Astrocyte (in vitro differentiated cells and primary cell): Measurements from ENCODE around the gene CTDSPL. TPM values are rescaled to one million over a fixed set of nuclear protein-coding genes. Genes with fewer than 3 reads are reported as not detected.
A peak's percentile ranks its signal among the peaks of the same experiment; 100 is the strongest.

Source experiments
- DNase-seq: peaks from one replicate; pipeline ENCODE4 v3.0.0-alpha.2; 2010; ENCODE audit warnings: low read depth
- FAIRE-seq: peaks from 2 replicates; lab custom pipeline; 2011; peaks lifted over from hg19 to GRCh38; lab: Jason Lieb, UNC
- H2AFZ ChIP-seq: 2 replicates; pipeline ENCODE4 v1.6.0; 2012; ENCODE audit warnings: low read depth, low read length, inconsistent platforms
- H3K27ac ChIP-seq: 2 replicates; pipeline ENCODE4 v1.5.1; 2011; ENCODE audit warnings: low read depth, low read length, inconsistent platforms
- H3K27me3 ChIP-seq: 2 replicates; pipeline ENCODE4 v1.6.0; 2011; ENCODE audit warnings: low read length, inconsistent platforms; ENCODE audit not compliant: insufficient read depth
- H3K36me3 ChIP-seq: 2 replicates; pipeline ENCODE4 v1.5.1; 2011; ENCODE audit warnings: low read length, inconsistent platforms; ENCODE audit not compliant: insufficient read depth
- H3K4me1 ChIP-seq: 2 replicates; pipeline ENCODE4 v1.5.1; 2011; ENCODE audit warnings: low read length, inconsistent platforms; ENCODE audit not compliant: insufficient read depth
- H3K4me2 ChIP-seq: 2 replicates; pipeline ENCODE4 v1.6.0; 2012; ENCODE audit warnings: low read length, inconsistent platforms
- H3K4me3 ChIP-seq: 2 replicates; pipeline ENCODE4 v1.5.1; 2011; ENCODE audit warnings: low read depth, mild to moderate bottlenecking, low read length, inconsistent platforms; ENCODE audit not compliant: insufficient read depth
- H3K79me2 ChIP-seq: 2 replicates; pipeline ENCODE4 v1.6.0; 2012; ENCODE audit warnings: mild to moderate bottlenecking, low read length, inconsistent platforms; ENCODE audit not compliant: insufficient read depth
- H3K9ac ChIP-seq: 2 replicates; pipeline ENCODE4 v1.6.0; 2012; ENCODE audit warnings: mild to moderate bottlenecking, low read length, inconsistent platforms
- H3K9me3 ChIP-seq: 2 replicates; pipeline ENCODE4 v1.5.1; 2012; ENCODE audit warnings: low read depth, mild to moderate bottlenecking, low read length, inconsistent platforms; ENCODE audit not compliant: insufficient read depth
- H4K20me1 ChIP-seq: 2 replicates; pipeline ENCODE4 v1.6.0; 2012; ENCODE audit warnings: low read length, inconsistent platforms; ENCODE audit not compliant: insufficient read depth
- H3K27ac Mint-ChIP-seq: one replicate; pipeline ENCODE4 v1.8.0; 2021; ENCODE audit warnings: mild to moderate bottlenecking, mixed read lengths; ENCODE audit not compliant: unreplicated experiment
- H3K27me3 Mint-ChIP-seq: one replicate; pipeline ENCODE4 v1.8.0; 2021; ENCODE audit warnings: low read depth, mixed read lengths; ENCODE audit not compliant: unreplicated experiment
- H3K36me3 Mint-ChIP-seq: one replicate; pipeline ENCODE4 v1.8.0; 2021; ENCODE audit warnings: low read depth, mixed read lengths; ENCODE audit not compliant: unreplicated experiment
- H3K4me1 Mint-ChIP-seq: one replicate; pipeline ENCODE4 v1.8.0; 2021; ENCODE audit warnings: low read depth, mixed read lengths; ENCODE audit not compliant: unreplicated experiment
- H3K4me3 Mint-ChIP-seq: one replicate; pipeline ENCODE4 v1.8.0; 2021; ENCODE audit warnings: mild to moderate bottlenecking, moderate library complexity, mixed read lengths; ENCODE audit not compliant: unreplicated experiment
- H3K9me3 Mint-ChIP-seq: one replicate; pipeline ENCODE4 v1.8.0; 2021; ENCODE audit warnings: mild to moderate bottlenecking, mixed read lengths; ENCODE audit not compliant: unreplicated experiment
- CTCF ChIP-seq: IDR thresholded peaks from 2 replicates; pipeline ENCODE4 v1.5.1; 2011; ENCODE audit warnings: low read depth, mild to moderate bottlenecking, inconsistent platforms, low read length, moderate library complexity; ENCODE audit not compliant: insufficient read depth
- EZH2 ChIP-seq: IDR thresholded peaks from 2 replicates; pipeline ENCODE4 v1.6.1; 2012; ENCODE audit warnings: mild to moderate bottlenecking, low read length, inconsistent platforms; ENCODE audit not compliant: insufficient read depth
- total RNA-seq: library from RNA; stranded (reverse); gene quantifications from 2 replicates; pipeline ENCODE4 v1.2.1, GENCODE V29; 2021

CTDSPL gene
- total RNA-seq, 1 donor from 2014 or later, result 37.9 TPM

- Mint-ChIP-seq H3K27ac (no peak overlapping the region), H3K9me3 (no peaks in the 10 kb centered on the region), H3K27me3 (peaks cover 4% of the 10 kb centered on the region), H3K4me1 (peaks cover 5% of the 10 kb centered on the region), H3K4me3 (no peak overlapping the region), H3K36me3 (no peaks in the 10 kb centered on the region)
- Histone ChIP-seq H4K20me1 (peaks cover 6% of the 10 kb centered on the region), H3K27ac (no peak overlapping the region), H3K9me3 (no peaks in the 10 kb centered on the region), H3K27me3 (no peaks in the 10 kb centered on the region), H3K4me1 (peaks cover 12% of the 10 kb centered on the region), H3K79me2 (no peaks in the 10 kb centered on the region), H3K36me3 (no peaks in the 10 kb centered on the region), H2AFZ (no peak overlapping the region), H3K4me2 (no peak overlapping the region), H3K9ac (no peak overlapping the region), H3K4me3 (no peak overlapping the region)
- DNase-seq (no peak), FAIRE-seq (no peak)
- TF ChIP-seq CTCF (no peak), EZH2 (no peak)
These were observed 140.7 kb downstream of the CTDSPL start for GRCh38 chr3:38002291-38002876.

DNA sequence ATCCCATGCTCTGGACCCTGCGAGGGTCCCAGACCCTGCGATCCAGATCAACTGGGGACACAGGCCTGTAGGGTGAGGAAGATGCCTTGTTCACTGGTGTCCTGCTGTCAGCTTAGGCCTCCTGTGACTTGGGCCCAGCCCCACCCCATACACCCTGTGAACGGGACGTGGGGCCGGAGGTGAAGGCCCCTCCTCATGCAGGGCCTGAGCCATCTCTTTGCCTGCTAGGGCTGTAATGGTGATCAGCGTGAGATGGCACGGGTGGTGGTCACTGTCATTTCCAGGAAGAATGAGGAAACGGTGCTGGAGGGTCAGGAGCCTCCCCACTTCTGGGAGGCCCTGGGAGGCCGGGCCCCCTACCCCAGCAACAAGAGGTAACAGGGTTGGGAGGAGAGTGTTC is 141.3 kb downstream of the CTDSPL start:
- no peak for DNase-seq
- Mint-ChIP-seq H3K9me3 (no peaks in the 10 kb centered on the region), H3K27me3 (peaks cover 4% of the 10 kb centered on the region), H3K4me3 (no peak overlapping the region), H3K4me1 (peaks cover 5% of the 10 kb centered on the region), H3K36me3 (peaks cover 1% of the 10 kb centered on the region), H3K27ac (no peak overlapping the region)
- Histone ChIP-seq H3K27me3 (no peaks in the 10 kb centered on the region), H3K4me3 (no peak overlapping the region), H3K9ac (no peak overlapping the region), H3K9me3 (no peaks in the 10 kb centered on the region), H2AFZ (no peak overlapping the region), H3K27ac (no peak overlapping the region), H3K79me2 (no peaks in the 10 kb centered on the region), H3K4me2 (no peak overlapping the region), H4K20me1 (peaks cover 6% of the 10 kb centered on the region), H3K4me1 (peaks cover 12% of the 10 kb centered on the region), H3K36me3 (no peaks in the 10 kb centered on the region)
- TF ChIP-seq CTCF, result no peak
- TF ChIP-seq EZH2, result no peak
- no peak for FAIRE-seq

GRCh38 chr3:38003371-38003816 is 141.7 kb downstream of the CTDSPL start:
- Mint-ChIP-seq H3K27ac (no peak overlapping the region), H3K36me3 (peaks cover 3% of the 10 kb centered on the region), H3K27me3 (peaks cover 4% of the 10 kb centered on the region), H3K4me1 (peaks cover 5% of the 10 kb centered on the region), H3K9me3 (no peaks in the 10 kb centered on the region), H3K4me3 (no peak overlapping the region)
- H3K9ac ChIP-seq, result no peak overlapping the region
- H3K36me3 ChIP-seq, result no peaks in the 10 kb centered on the region
- H3K27ac ChIP-seq, result no peak overlapping the region
- no peaks in the 10 kb centered on the region for H3K27me3 ChIP-seq
- no peaks in the 10 kb centered on the region for H3K9me3 ChIP-seq
- peaks cover 9% of the 10 kb centered on the region for H3K4me1 ChIP-seq
- no peak for TF ChIP-seq EZH2
- TF ChIP-seq CTCF, result peak; percentile 78
- FAIRE-seq (no peak), DNase-seq (no peak)
- H3K4me3 ChIP-seq, result no peak overlapping the region
- peaks cover 6% of the 10 kb centered on the region for H4K20me1 ChIP-seq
- no peaks in the 10 kb centered on the region for H3K79me2 ChIP-seq
- H3K4me2 ChIP-seq, result no peak overlapping the region
- no peak overlapping the region for H2AFZ ChIP-seq
